GM12878 (cell line): Measurements from ENCODE around the gene ATRNL1. TPM values are rescaled to one million over a fixed set of nuclear protein-coding genes. Genes with fewer than 3 reads are reported as not detected.

Experiments used
- ATAC-seq: fragments of 200-7000 bp; cut with Tn5 transposase; 3 replicates; pipeline ENCODE4 v1.9.1; 2020; ENCODE audit warnings: mild to moderate bottlenecking, moderate library complexity
- BruUV-seq: library from RNA; stranded (reverse); fragments of 400-500 nt; replicated peaks from 2 replicates; lab custom pipeline; 2021; lab: Mats Ljungman, UMichigan
- CTCF ChIA-PET: fragments of 300-600 bp; sonication (Branson Sonifier 250); formaldehyde crosslinking; extraction: SDS; loops from one replicate; lab custom pipeline; 2021; ENCODE audit warnings: inconsistent platforms; lab: Yijun Ruan, JAX
- POLR2A ChIA-PET: fragments of 350-600 bp; formaldehyde crosslinking; extraction: SDS; loops from one replicate; lab custom pipeline; 2021; ENCODE audit warnings: inconsistent platforms; lab: Charles Lee
- RAD21 ChIA-PET: fragments of 300-600 bp; sonication (Branson Sonifier 250); formaldehyde crosslinking; loops from one replicate; lab custom pipeline; 2023; ENCODE audit warnings: antibody characterized with exemption; ENCODE audit not compliant: unreplicated experiment; lab: Charles Lee
- SMC1A ChIA-PET: fragments of 300-600 bp; sonication (Branson Sonifier 250); formaldehyde crosslinking; loops from one replicate; lab custom pipeline; 2023; ENCODE audit not compliant: unreplicated experiment, uncharacterized antibody; lab: Charles Lee
- DNase-seq: peaks from one replicate; pipeline ENCODE4 v3.0.0-alpha.2; 2011; ENCODE audit warnings: low read depth, low spot score
- FAIRE-seq: peaks from 3 replicates; lab custom pipeline; 2011; peaks lifted over from hg19 to GRCh38; lab: Jason Lieb, UNC
- H2AFZ ChIP-seq: 2 replicates; pipeline ENCODE4 v1.6.0; 2011; ENCODE audit warnings: low read depth, low read length, control low read depth; ENCODE audit not compliant: control insufficient read depth
- H3K27ac ChIP-seq: 2 replicates; pipeline ENCODE4 v1.5.1; 2011; ENCODE audit warnings: control low read depth; ENCODE audit not compliant: control insufficient read depth, insufficient read depth
- H3K27me3 ChIP-seq, 2 experiments: replicated peaks in 1 of 2; 2 replicates each; pipeline versions ENCODE4 v1.6.0 to v1.6.1; 2011; ENCODE audit warnings: low read length in 1 of 2; ENCODE audit not compliant: control insufficient read depth in 2 of 2, insufficient read depth in 2 of 2
- H3K36me3 ChIP-seq, 2 experiments: 2 replicates each; pipeline ENCODE4 v1.5.1; 2011; ENCODE audit warnings: low read length in 1 of 2; ENCODE audit not compliant: control insufficient read depth in 2 of 2, insufficient read depth in 2 of 2
- H3K4me1 ChIP-seq: 2 replicates; pipeline ENCODE4 v1.6.1; 2011; ENCODE audit warnings: mild to moderate bottlenecking, low read length, moderate library complexity, mixed read lengths; ENCODE audit not compliant: control insufficient read depth, insufficient read depth
- H3K4me2 ChIP-seq: 2 replicates; pipeline ENCODE4 v1.6.0; 2011; ENCODE audit warnings: control low read depth; ENCODE audit not compliant: control insufficient read depth, insufficient read depth
- H3K4me3 ChIP-seq: fragments of 200-600 bp; sonication (generic); 2 replicates; pipeline ENCODE4 v1.5.1; 2016
- H3K79me2 ChIP-seq: 2 replicates; pipeline ENCODE4 v1.6.0; 2011; ENCODE audit warnings: low read length; ENCODE audit not compliant: control insufficient read depth, insufficient read depth
- H3K9ac ChIP-seq: 2 replicates; pipeline ENCODE4 v1.8.0; 2011; ENCODE audit warnings: low read length, control low read depth, mixed read lengths; ENCODE audit not compliant: control insufficient read depth, insufficient read depth
- H3K9me3 ChIP-seq: replicated peaks from 3 replicates; pipeline ENCODE4 v1.5.1; 2011; ENCODE audit warnings: mild to moderate bottlenecking, low read length; ENCODE audit not compliant: control insufficient read depth, insufficient read depth
- H4K20me1 ChIP-seq: 2 replicates; pipeline ENCODE4 v1.6.0; 2011; ENCODE audit not compliant: control insufficient read depth, insufficient read depth
- ASH2L ChIP-seq: fragments of 300-600, 200-600 bp; sonication (generic); IDR thresholded peaks from 2 replicates; pipeline ENCODE4 v1.6.1; 2017; ENCODE audit warnings: low read depth, mild to moderate bottlenecking, borderline replicate concordance
- BACH1 ChIP-seq: fragments of 450-650 bp; IDR thresholded peaks from 2 replicates; pipeline ENCODE4 v1.6.1; 2017; ENCODE audit warnings: mild to moderate bottlenecking, borderline replicate concordance
- CBFB ChIP-seq: IDR thresholded peaks from 2 replicates; pipeline ENCODE4 v1.6.1; 2016; ENCODE audit warnings: antibody characterized with exemption, low read depth
- JUNB ChIP-seq: IDR thresholded peaks from 2 replicates; pipeline ENCODE4 v1.6.1; 2016; ENCODE audit warnings: antibody characterized with exemption, mild to moderate bottlenecking
- JUND ChIP-seq: IDR thresholded peaks from 2 replicates; pipeline ENCODE4 v1.6.1; 2012; ENCODE audit warnings: low read depth, mild to moderate bottlenecking, low read length, improper control_type of control experiment, moderate library complexity
- PAX5 ChIP-seq: IDR thresholded peaks from 2 replicates; pipeline ENCODE4 v1.6.1; 2011; ENCODE audit warnings: low read depth, low read length, borderline replicate concordance
- PML ChIP-seq: IDR thresholded peaks from 2 replicates; pipeline ENCODE4 v1.6.1; 2012; ENCODE audit warnings: low read length, inconsistent platforms
- POLR2AphosphoS5 ChIP-seq: IDR thresholded peaks from 2 replicates; pipeline ENCODE4 v1.6.1; 2011; ENCODE audit warnings: mild to moderate bottlenecking, low read length, inconsistent platforms
- SMAD1 ChIP-seq: fragments of 450-650 bp; IDR thresholded peaks from 2 replicates; pipeline ENCODE4 v1.6.1; 2018; ENCODE audit warnings: mild to moderate bottlenecking, low read depth; ENCODE audit not compliant: partially characterized antibody
- SMARCA5 ChIP-seq: fragments of 450-650 bp; IDR thresholded peaks from 2 replicates; pipeline ENCODE4 v1.6.1; 2017; ENCODE audit warnings: mild to moderate bottlenecking
- SRF ChIP-seq, 2 experiments: IDR thresholded peaks; 2 replicates each; pipeline ENCODE4 v1.6.1; 2011; ENCODE audit warnings: low read depth in 2 of 2, low read length in 2 of 2, mild to moderate bottlenecking in 1 of 2, moderate library complexity in 1 of 2
- TAF1 ChIP-seq: IDR thresholded peaks from 2 replicates; pipeline ENCODE4 v1.6.1; 2011; ENCODE audit warnings: mild to moderate bottlenecking, low read depth, low read length, borderline replicate concordance
- WGBS: methylation state at CpG from one replicate; pipeline ENCODE4 v1.1.6; 2016; ENCODE audit warnings: low lambda C conversion rate; ENCODE audit not compliant: insufficient replicate concordance, insufficient coverage; ENCODE audit errors: missing lambda C conversion rate; 5-methylcytosine and 5-hydroxymethylcytosine counted together
- in situ Hi-C: fragments of 300-500 bp; cut with MboI; formaldehyde crosslinking; loops from 9 replicates; pipeline ENCODE4 v1.14.3; 2018; ENCODE audit warnings: mixed read lengths
- intact Hi-C: fragments of 100-400 bp; cut with micrococcal nuclease; formaldehyde crosslinking; loops from one replicate; pipeline ENCODE4 v1.14.2; 2022; ENCODE audit not compliant: unreplicated experiment
- polyA plus RNA-seq, 11 experiments: library from polyadenylated mRNA; depleted of rRNA in 4 of 11; unstranded in 6 of 11; stranded (reverse) in 5 of 11; fragments of >200 nt; fragmentation: Nextera tagmentation in 4 of 11; fragmentation: Illumina TruSeq in 1 of 11; extraction: Ambion mirVana in 4 of 11; extraction: Trizol in 1 of 11; gene quantifications; 1 replicate in 1 of 11; 2 replicates in 10 of 11; pipeline versions ENCODE4 v1.2.1 to v1.2.3, GENCODE V29; 2011 to 2016; ENCODE audit warnings: inconsistent platforms in 2 of 11, missing spikeins in 2 of 11, low read depth in 1 of 11
- total RNA-seq, 4 experiments: library from RNA; depleted of rRNA in 3 of 4; stranded (reverse); fragments of >200 nt in 3 of 4; fragmentation: Illumina TruSeq in 1 of 4; extraction: Trizol in 1 of 4; gene quantifications; 2 replicates each; pipeline versions ENCODE4 v1.2.1 to v1.2.3, GENCODE V29; 2013 to 2021
- TF ChIP-seq, protein P1 (sequence below): fragments of 450-650 bp; IDR thresholded peaks from 2 replicates; pipeline ENCODE4 v1.6.1; 2017; ENCODE audit warnings: mild to moderate bottlenecking, low read depth, inconsistent platforms; ENCODE audit not compliant: poor library complexity, severe bottlenecking
- TF ChIP-seq, protein P2 (sequence below): IDR thresholded peaks from 2 replicates; pipeline ENCODE4 v1.6.1; 2012; ENCODE audit warnings: low read length, inconsistent platforms
- TF ChIP-seq, protein P3 (sequence below): IDR thresholded peaks from 2 replicates; pipeline ENCODE4 v1.6.1; 2011; ENCODE audit warnings: low read depth, low read length, improper control_type of control experiment, borderline replicate concordance
- TF ChIP-seq, protein P4 (sequence below): IDR thresholded peaks from 2 replicates; pipeline ENCODE4 v1.6.1; 2011; ENCODE audit warnings: low read depth, mild to moderate bottlenecking, low read length, moderate library complexity, borderline replicate concordance; ENCODE audit errors: extremely low read depth
- TF ChIP-seq, protein P5 (sequence below): IDR thresholded peaks from 2 replicates; pipeline ENCODE4 v1.6.1; 2011; ENCODE audit warnings: borderline replicate concordance, low read depth, mild to moderate bottlenecking, moderate library complexity, low read length; ENCODE audit not compliant: insufficient read depth, poor library complexity, severe bottlenecking

The ATRNL1 gene
- total and polyA plus RNA-seq, 10 of the 15 experiments (the other 5 are each of a cell fraction or from before 2014, with no cell fraction given) = 0.03 to 1.4 (median 0.34) TPM

DNA sequence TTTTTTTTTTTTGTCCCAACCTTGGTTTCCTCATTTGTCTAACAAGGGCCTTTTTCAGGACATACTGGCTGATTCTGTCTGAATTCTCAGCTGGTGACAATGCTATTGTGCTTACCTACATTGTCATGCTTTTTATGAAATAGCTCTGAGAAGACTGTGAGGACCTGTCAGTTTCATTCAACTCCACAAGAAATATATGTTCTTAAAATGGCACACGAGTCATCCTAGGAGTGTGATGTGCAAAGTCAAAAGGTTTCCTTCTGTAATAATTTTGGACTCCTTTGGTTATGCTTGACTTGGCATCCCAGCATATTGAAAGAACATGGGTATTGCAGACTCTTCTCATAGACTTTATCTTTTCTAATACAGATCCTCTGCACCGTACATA, 863.8 kb downstream of the ATRNL1 start:
- DNase-seq (no peak), ATAC-seq (no peak), FAIRE-seq (no peak)
- RAD21 ChIA-PET = no interaction called here
- H4K20me1 ChIP-seq = no peaks in the 10 kb centered on the region
- POLR2A ChIA-PET = no interaction called here
- CTCF ChIA-PET = no interaction called here
- no peak overlapping the region for H3K4me2 ChIP-seq
- 15% methylated on average over 2 of the region's 2 CpGs for WGBS
- no peaks in the 10 kb centered on the region for H3K9me3 ChIP-seq
- no peaks in the 10 kb centered on the region for H3K36me3 ChIP-seq
- H3K27me3 ChIP-seq = no peaks in the 10 kb centered on the region
- no peaks in the 10 kb centered on the region for H3K4me1 ChIP-seq
- intact Hi-C loops (no loop called here), in situ Hi-C loops (no loop called here)
- SMC1A ChIA-PET = no interaction called here
- H2AFZ ChIP-seq = no peak overlapping the region
- H3K79me2 ChIP-seq = no peaks in the 10 kb centered on the region
- no peak overlapping the region for H3K4me3 ChIP-seq
- no peak overlapping the region for H3K27ac ChIP-seq
- BruUV-seq = no TSS peak
- TF ChIP-seq, protein P1, sequence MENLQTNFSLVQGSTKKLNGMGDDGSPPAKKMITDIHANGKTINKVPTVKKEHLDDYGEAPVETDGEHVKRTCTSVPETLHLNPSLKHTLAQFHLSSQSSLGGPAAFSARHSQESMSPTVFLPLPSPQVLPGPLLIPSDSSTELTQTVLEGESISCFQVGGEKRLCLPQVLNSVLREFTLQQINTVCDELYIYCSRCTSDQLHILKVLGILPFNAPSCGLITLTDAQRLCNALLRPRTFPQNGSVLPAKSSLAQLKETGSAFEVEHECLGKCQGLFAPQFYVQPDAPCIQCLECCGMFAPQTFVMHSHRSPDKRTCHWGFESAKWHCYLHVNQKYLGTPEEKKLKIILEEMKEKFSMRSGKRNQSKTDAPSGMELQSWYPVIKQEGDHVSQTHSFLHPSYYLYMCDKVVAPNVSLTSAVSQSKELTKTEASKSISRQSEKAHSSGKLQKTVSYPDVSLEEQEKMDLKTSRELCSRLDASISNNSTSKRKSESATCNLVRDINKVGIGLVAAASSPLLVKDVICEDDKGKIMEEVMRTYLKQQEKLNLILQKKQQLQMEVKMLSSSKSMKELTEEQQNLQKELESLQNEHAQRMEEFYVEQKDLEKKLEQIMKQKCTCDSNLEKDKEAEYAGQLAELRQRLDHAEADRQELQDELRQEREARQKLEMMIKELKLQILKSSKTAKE = no peak
- TF ChIP-seq, protein P2, sequence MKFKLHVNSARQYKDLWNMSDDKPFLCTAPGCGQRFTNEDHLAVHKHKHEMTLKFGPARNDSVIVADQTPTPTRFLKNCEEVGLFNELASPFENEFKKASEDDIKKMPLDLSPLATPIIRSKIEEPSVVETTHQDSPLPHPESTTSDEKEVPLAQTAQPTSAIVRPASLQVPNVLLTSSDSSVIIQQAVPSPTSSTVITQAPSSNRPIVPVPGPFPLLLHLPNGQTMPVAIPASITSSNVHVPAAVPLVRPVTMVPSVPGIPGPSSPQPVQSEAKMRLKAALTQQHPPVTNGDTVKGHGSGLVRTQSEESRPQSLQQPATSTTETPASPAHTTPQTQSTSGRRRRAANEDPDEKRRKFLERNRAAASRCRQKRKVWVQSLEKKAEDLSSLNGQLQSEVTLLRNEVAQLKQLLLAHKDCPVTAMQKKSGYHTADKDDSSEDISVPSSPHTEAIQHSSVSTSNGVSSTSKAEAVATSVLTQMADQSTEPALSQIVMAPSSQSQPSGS = no peak
- TF ChIP-seq SMARCA5 (no peak), CBFB (no peak), SRF (IDR thresholded peaks at IDR 0.05; ENCODE audit: low read depth in 2 of 2, low read length in 2 of 2) (no peak), TAF1 (no peak), JUND (no peak), PML (no peak), POLR2AphosphoS5 (no peak), BACH1 (no peak), JUNB (no peak), SMAD1 (no peak), ASH2L (no peak), PAX5 (no peak)
- TF ChIP-seq, protein P3, sequence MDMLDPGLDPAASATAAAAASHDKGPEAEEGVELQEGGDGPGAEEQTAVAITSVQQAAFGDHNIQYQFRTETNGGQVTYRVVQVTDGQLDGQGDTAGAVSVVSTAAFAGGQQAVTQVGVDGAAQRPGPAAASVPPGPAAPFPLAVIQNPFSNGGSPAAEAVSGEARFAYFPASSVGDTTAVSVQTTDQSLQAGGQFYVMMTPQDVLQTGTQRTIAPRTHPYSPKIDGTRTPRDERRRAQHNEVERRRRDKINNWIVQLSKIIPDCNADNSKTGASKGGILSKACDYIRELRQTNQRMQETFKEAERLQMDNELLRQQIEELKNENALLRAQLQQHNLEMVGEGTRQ = no peak
- TF ChIP-seq, protein P4, sequence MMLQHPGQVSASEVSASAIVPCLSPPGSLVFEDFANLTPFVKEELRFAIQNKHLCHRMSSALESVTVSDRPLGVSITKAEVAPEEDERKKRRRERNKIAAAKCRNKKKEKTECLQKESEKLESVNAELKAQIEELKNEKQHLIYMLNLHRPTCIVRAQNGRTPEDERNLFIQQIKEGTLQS = no peak
- TF ChIP-seq, protein P5, sequence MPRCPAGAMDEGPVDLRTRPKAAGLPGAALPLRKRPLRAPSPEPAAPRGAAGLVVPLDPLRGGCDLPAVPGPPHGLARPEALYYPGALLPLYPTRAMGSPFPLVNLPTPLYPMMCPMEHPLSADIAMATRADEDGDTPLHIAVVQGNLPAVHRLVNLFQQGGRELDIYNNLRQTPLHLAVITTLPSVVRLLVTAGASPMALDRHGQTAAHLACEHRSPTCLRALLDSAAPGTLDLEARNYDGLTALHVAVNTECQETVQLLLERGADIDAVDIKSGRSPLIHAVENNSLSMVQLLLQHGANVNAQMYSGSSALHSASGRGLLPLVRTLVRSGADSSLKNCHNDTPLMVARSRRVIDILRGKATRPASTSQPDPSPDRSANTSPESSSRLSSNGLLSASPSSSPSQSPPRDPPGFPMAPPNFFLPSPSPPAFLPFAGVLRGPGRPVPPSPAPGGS = no peak
- no peak overlapping the region for H3K9ac ChIP-seq
